Measurements from ENCODE around the gene TOMM34. TPM values are rescaled to one million over a fixed set of nuclear protein-coding genes. Genes with fewer than 3 reads are reported as not detected.

The TOMM34 gene
- total and polyA plus RNA-seq, 2 experiments from 2014 or later = 63.4 to 63.8 TPM

DNA sequence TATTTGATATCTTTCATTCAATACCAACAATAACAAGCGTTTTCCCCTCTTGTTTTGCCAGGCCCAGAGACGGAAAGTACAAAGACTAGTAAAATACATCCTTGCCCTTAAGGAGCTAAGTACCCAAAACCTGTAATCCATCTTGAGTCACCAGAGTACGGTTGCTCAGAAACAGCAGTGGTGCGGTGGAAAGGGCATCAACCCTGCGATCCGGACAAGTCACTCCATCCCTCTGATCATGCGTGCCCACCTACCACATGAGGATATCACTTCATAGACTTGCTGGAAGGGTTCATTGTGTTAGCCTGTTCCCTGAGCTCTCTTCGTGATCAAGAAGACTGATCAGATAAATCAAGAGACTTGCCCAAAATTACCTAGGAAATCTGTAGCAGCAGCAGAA, 1.9 kb downstream of the TOMM34 start:
- H3K9me2 ChIP-seq (ENCODE audit: insufficient read depth) = no peaks in the 10 kb centered on the region
- no peaks in the 10 kb centered on the region for H3K27me3 ChIP-seq (replicated peaks; ENCODE audit: insufficient read depth)
- in situ Hi-C loops (cut with MboI) = no loop called here
- H3K27ac ChIP-seq = no peak overlapping the region
- peaks cover 24% of the 10 kb centered on the region for H3K4me1 ChIP-seq (ENCODE audit: insufficient read depth)
- H3F3A ChIP-seq (ENCODE audit: insufficient read depth) = peaks cover 31% of the 10 kb centered on the region
- H3K36me3 ChIP-seq (ENCODE audit: low read depth) = peaks cover 16% of the 10 kb centered on the region
- H3K9ac ChIP-seq = no peak overlapping the region
- no peak for TF ChIP-seq EZH2phosphoT487 (IDR thresholded peaks at IDR 0.05; ENCODE audit: insufficient read depth, low read depth)
- peaks cover 64% of the 10 kb centered on the region for H3K79me2 ChIP-seq (ENCODE audit: insufficient read depth)
- peak overlapping the region; percentile 86 for H3K4me2 ChIP-seq (ENCODE audit: unreplicated experiment)
- DNase-seq = no peak
- no peaks in the 10 kb centered on the region for H3K9me3 ChIP-seq (ENCODE audit: low read depth)
- WGBS, 2 experiments (ENCODE audit: low coverage in 1 of 2, low lambda C conversion rate in 2 of 2, missing lambda C conversion rate in 2 of 2) = 98% methylated on average over 8 of the region's 8 CpGs
- peaks cover 8% of the 10 kb centered on the region for H4K20me1 ChIP-seq (ENCODE audit: insufficient read depth)
- H2AFZ ChIP-seq = no peak overlapping the region
- peak overlapping the region; percentile 82 for H3K4me3 ChIP-seq

- Histone ChIP-seq H3F3A (ENCODE audit: insufficient read depth) (peaks cover 26% of the 10 kb centered on the region), H3K4me3 (no peak overlapping the region), H4K20me1 (ENCODE audit: insufficient read depth) (peaks cover 8% of the 10 kb centered on the region), H3K9me3 (ENCODE audit: low read depth) (no peaks in the 10 kb centered on the region), H3K27ac (no peak overlapping the region), H3K36me3 (ENCODE audit: low read depth) (peaks cover 25% of the 10 kb centered on the region), H3K9ac (no peak overlapping the region), H2AFZ (no peak overlapping the region), H3K27me3 (replicated peaks; ENCODE audit: insufficient read depth) (no peaks in the 10 kb centered on the region), H3K9me2 (ENCODE audit: insufficient read depth) (no peaks in the 10 kb centered on the region), H3K4me1 (ENCODE audit: insufficient read depth) (peaks cover 18% of the 10 kb centered on the region), H3K79me2 (ENCODE audit: insufficient read depth) (peaks cover 76% of the 10 kb centered on the region), H3K4me2 (ENCODE audit: unreplicated experiment) (no peak overlapping the region)
- in situ Hi-C loops (cut with MboI) = no loop called here
- no peak for DNase-seq
- TF ChIP-seq EZH2phosphoT487 (IDR thresholded peaks at IDR 0.05; ENCODE audit: insufficient read depth, low read depth) = no peak
- TF ChIP-seq EZH2 (IDR thresholded peaks at IDR 0.05; ENCODE audit: insufficient read depth, poor library complexity, severe bottlenecking) = no peak
- WGBS, 2 experiments (ENCODE audit: low coverage in 1 of 2, low lambda C conversion rate in 2 of 2, missing lambda C conversion rate in 2 of 2) = 84 to 91% methylated on average over 3 of the region's 3 CpGs
Observed at GRCh38 chr20:44956410-44956809, 3.8 kb downstream of the TOMM34 start.

DNA sequence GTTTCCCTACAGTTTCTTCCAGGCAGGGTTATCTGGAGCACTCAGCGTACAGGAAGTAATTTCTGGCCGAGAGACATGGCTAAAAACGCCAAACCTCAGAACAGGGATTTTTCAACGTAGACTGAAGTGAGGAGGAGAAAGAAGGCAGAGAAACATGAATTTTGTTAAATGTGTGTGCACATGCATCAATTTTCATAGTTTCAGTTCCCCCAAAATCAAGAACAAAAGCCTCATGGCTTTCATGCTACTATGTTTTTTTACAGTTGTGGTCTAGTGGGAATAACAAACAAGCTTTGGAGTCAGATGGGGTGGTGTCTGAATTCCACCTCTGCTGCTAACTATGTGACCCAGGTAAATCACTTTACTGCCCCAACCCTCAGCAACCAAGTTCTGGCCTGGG, 4.9 kb downstream of the TOMM34 start:
- H2AFZ ChIP-seq = no peak overlapping the region
- no peaks in the 10 kb centered on the region for H3K9me3 ChIP-seq (ENCODE audit: low read depth)
- WGBS, 2 experiments (ENCODE audit: low coverage in 1 of 2, low lambda C conversion rate in 2 of 2, missing lambda C conversion rate in 2 of 2) = 96 to 98% methylated on average over 4 of the region's 4 CpGs
- DNase-seq = no peak
- in situ Hi-C loops (cut with MboI) = no loop called here
- no peaks in the 10 kb centered on the region for H3K27me3 ChIP-seq (replicated peaks; ENCODE audit: insufficient read depth)
- no peaks in the 10 kb centered on the region for H3K9me2 ChIP-seq (ENCODE audit: insufficient read depth)
- H3K4me1 ChIP-seq (ENCODE audit: insufficient read depth) = peaks cover 10% of the 10 kb centered on the region
- no peak overlapping the region for H3K4me3 ChIP-seq
- H4K20me1 ChIP-seq (ENCODE audit: insufficient read depth) = peaks cover 8% of the 10 kb centered on the region
- H3F3A ChIP-seq (ENCODE audit: insufficient read depth) = peaks cover 24% of the 10 kb centered on the region
- no peak for TF ChIP-seq EZH2 (IDR thresholded peaks at IDR 0.05; ENCODE audit: insufficient read depth, poor library complexity, severe bottlenecking)
- TF ChIP-seq EZH2phosphoT487 (IDR thresholded peaks at IDR 0.05; ENCODE audit: insufficient read depth, low read depth) = no peak
- H3K27ac ChIP-seq = no peak overlapping the region
- peaks cover 35% of the 10 kb centered on the region for H3K36me3 ChIP-seq (ENCODE audit: low read depth)
- no peak overlapping the region for H3K9ac ChIP-seq
- peaks cover 76% of the 10 kb centered on the region for H3K79me2 ChIP-seq (ENCODE audit: insufficient read depth)
- no peak overlapping the region for H3K4me2 ChIP-seq (ENCODE audit: unreplicated experiment)

DNA sequence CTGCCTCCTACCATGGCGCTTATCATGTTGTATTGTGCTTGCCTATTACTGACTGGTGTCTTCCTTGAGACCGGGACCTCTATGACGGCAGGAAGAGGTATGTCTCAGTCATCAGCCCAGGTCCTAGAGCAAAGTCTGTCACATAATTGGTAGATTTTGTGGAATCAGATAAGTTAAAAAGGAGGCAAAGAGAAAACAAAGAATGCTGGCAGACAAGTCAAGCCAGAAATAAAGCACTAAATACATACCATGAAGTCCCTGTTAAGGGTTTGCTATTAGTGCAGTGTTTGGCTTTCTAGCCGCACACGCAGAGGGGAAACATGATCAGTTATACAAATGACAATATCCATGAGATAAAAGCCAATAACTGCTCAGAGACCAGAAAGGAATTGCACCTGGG, 6.0 kb downstream of the TOMM34 start:
- H3K36me3 ChIP-seq (ENCODE audit: low read depth) = peaks cover 41% of the 10 kb centered on the region
- no peak overlapping the region for H3K27ac ChIP-seq

DNA sequence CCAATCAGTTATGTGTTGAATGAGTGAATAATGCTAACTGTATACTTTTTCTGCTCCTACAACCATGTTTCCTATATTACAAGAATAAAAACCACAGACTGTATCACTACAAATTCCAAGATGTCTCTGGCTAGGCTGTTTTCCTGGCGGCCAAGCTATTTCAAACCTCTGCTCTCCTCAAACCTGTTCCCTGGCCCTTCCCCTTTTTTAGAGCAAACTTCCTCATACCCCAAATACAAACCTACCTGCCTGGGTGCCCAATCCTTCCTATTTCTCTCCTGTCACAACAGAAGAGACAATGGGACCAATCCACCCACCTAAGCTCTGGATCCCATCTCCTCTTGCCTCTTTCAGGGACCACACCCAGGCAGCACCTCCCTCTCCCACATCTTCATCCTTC, 7.5 kb downstream of the TOMM34 start:
- no peaks in the 10 kb centered on the region for H3K9me3 ChIP-seq (ENCODE audit: low read depth)
- no peaks in the 10 kb centered on the region for H3K27me3 ChIP-seq (replicated peaks; ENCODE audit: insufficient read depth)
- no peak overlapping the region for H3K9ac ChIP-seq
- H3F3A ChIP-seq (ENCODE audit: insufficient read depth) = peaks cover 11% of the 10 kb centered on the region; the same call in 1 of the 2 replicates
- TF ChIP-seq EZH2phosphoT487 (IDR thresholded peaks at IDR 0.05; ENCODE audit: insufficient read depth, low read depth) (no peak), EZH2 (IDR thresholded peaks at IDR 0.05; ENCODE audit: insufficient read depth, poor library complexity, severe bottlenecking) (no peak)
- no peak overlapping the region for H3K4me2 ChIP-seq (ENCODE audit: unreplicated experiment)
- peaks cover 41% of the 10 kb centered on the region for H3K36me3 ChIP-seq (ENCODE audit: low read depth)
- H2AFZ ChIP-seq = no peak overlapping the region
- H4K20me1 ChIP-seq (ENCODE audit: insufficient read depth) = no peaks in the 10 kb centered on the region
- peaks cover 59% of the 10 kb centered on the region for H3K79me2 ChIP-seq (ENCODE audit: insufficient read depth)
- no peak overlapping the region for H3K4me3 ChIP-seq
- WGBS, 2 experiments (ENCODE audit: low coverage in 1 of 2, low lambda C conversion rate in 2 of 2, missing lambda C conversion rate in 2 of 2) = 77 to 93% methylated on average over 1 of the region's 1 CpG
- no peaks in the 10 kb centered on the region for H3K9me2 ChIP-seq (ENCODE audit: insufficient read depth)
- in situ Hi-C loops (cut with MboI) = no loop called here
- no peak overlapping the region for H3K27ac ChIP-seq
- no peak for DNase-seq
- no peaks in the 10 kb centered on the region for H3K4me1 ChIP-seq (ENCODE audit: insufficient read depth)

More for the DNA sequence above, 6.0 kb downstream of the TOMM34 start:
- Histone ChIP-seq H2AFZ (no peak overlapping the region), H3K4me2 (ENCODE audit: unreplicated experiment) (no peak overlapping the region), H3K79me2 (ENCODE audit: insufficient read depth) (peaks cover 70% of the 10 kb centered on the region), H3K9me3 (ENCODE audit: low read depth) (no peaks in the 10 kb centered on the region), H3K4me3 (no peak overlapping the region), H3K27me3 (replicated peaks; ENCODE audit: insufficient read depth) (no peaks in the 10 kb centered on the region), H3F3A (ENCODE audit: insufficient read depth) (peaks cover 22% of the 10 kb centered on the region), H3K9me2 (ENCODE audit: insufficient read depth) (no peaks in the 10 kb centered on the region), H3K9ac (no peak overlapping the region), H4K20me1 (ENCODE audit: insufficient read depth) (peaks cover 8% of the 10 kb centered on the region), H3K4me1 (ENCODE audit: insufficient read depth) (peaks cover 10% of the 10 kb centered on the region)
- WGBS, 2 experiments (ENCODE audit: low coverage in 1 of 2, low lambda C conversion rate in 2 of 2, missing lambda C conversion rate in 2 of 2) = 98 to 100% methylated on average over 5 of the region's 5 CpGs
- in situ Hi-C loops (cut with MboI) = no loop called here
- no peak for DNase-seq
- TF ChIP-seq EZH2 (IDR thresholded peaks at IDR 0.05; ENCODE audit: insufficient read depth, poor library complexity, severe bottlenecking) = no peak
- no peak for TF ChIP-seq EZH2phosphoT487 (IDR thresholded peaks at IDR 0.05; ENCODE audit: insufficient read depth, low read depth)
